Stimulated activated CD4-positive, alpha-beta T cell treated with anti-CD3 and anti-CD28 coated beads, Interleukin-2, amount 100 ng/mL, for 24 hours (primary cell): ENCODE data around the gene VOPP1.

ENCODE experiments used
- DNase-seq, 2 donors: peaks; one replicate each; pipeline ENCODE4 v3.0.0-alpha.2; 2020

Gene VOPP1

DNA sequence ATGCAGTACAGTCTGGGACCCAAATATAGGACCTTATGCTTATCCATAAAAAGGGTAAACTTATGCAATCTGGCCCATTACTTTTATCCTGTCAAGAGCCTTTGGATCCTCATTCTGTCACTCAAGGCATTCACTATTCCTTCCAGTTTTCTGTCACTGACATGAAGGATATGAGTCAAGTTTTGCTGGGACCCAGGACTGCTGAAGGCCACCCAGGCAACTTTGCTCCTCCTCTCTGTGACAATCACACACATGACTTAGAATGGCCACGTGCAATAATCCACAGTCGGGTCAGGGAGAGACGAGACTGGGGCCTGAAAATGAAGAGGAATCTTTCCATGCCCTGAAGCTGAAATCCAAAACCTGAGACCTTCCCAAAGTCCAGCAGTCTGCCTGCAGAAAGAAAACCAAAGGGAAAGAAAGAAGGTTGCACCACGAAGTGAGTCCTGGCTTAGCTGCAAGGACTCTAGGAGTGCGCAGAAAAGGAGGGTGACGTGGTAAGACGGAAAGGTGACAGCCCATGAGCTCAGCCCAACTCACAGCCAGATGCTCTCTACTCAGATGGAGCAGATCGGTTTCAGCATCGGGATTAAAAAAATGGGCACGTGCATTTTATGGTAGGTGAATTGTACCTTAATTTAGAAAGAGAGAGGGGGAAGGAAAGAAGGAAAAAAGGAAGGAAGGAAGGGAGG is 67.2 kb downstream of the VOPP1 start:
- DNase-seq = no peak

GRCh38 chr7:55504093-55504859 is 68.0 kb downstream of the VOPP1 start:
- no peak for DNase-seq

DNA sequence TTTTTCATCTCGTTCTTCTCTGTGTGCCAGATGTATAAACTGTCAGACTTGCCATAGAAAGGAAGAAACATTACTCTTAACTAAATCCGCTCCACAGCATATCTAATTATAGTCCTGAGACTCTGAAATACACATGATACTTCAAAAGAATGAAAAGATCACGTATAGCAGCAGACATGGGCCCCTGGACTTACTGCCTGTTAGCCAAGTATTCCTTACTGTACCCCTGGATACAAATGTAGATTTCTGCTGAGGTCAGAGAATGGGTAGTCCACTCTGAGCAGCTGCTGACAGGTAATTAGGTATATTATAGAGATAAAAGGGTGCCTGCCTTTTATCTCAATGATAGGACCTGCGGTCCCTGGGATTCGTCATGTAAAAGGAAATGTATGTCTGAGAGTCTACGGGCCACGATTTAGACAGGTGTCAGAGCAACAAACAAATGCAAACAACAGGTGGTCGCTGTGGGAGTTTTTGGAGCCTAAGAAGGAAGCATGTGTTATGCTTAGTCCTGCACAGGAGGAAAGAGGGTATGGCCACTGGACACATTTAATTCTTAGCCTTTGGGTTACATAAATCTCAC is 69.4 kb downstream of the VOPP1 start:
- no peak for DNase-seq

DNA sequence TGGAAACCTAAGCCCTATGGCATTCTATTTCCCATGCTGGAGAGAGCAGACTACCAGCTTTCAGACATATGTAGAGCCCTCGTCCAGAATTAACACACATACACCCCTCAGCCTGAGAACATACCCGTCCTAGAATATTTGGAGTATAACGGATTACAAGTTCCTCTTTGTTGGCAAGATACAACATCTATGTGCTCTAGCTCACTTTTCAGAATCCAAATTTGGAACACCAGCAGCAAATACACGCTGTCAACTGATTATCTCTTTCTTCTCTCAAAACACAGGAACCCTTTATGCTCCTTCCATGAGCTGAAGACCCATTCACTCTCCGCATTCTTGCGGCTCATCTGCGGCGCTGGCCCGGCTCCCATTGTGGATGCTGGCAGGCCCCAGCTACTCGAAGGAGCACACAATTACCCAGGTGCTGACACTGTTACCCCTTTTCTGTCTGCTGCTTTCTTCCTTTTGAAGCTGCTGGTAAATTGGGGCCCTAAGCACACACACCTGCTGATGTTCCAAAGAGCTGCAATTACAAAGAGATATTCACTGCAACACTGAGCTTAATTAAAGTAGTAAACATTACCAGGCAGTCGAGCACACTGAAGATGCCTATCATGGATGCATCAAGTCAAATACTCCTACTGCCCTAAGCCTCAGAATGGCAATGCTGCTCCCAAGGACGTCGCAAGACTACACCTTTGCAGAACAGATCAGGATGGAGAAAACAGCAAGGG is 70.0 kb downstream of the VOPP1 start:
- no peak for DNase-seq

DNA sequence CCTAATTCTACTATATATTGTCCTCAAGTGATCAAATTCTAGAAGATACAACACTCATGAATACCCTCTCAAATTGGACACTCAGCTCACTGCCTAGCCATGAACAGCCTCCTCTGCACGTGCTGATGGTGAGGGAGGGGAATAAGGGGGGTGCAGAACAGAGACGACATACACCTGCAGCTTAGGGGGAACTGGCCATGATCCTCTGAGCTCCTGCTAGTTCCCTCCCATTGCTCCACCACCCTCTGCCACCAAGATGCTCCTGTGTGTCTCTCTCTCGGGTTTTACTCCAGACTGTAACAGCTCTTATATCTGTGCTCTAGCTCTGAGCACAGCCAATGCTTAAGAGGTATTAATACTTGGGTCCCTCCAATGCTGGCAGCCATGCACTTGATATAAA is 70.7 kb downstream of the VOPP1 start:
- no peak for DNase-seq

DNA sequence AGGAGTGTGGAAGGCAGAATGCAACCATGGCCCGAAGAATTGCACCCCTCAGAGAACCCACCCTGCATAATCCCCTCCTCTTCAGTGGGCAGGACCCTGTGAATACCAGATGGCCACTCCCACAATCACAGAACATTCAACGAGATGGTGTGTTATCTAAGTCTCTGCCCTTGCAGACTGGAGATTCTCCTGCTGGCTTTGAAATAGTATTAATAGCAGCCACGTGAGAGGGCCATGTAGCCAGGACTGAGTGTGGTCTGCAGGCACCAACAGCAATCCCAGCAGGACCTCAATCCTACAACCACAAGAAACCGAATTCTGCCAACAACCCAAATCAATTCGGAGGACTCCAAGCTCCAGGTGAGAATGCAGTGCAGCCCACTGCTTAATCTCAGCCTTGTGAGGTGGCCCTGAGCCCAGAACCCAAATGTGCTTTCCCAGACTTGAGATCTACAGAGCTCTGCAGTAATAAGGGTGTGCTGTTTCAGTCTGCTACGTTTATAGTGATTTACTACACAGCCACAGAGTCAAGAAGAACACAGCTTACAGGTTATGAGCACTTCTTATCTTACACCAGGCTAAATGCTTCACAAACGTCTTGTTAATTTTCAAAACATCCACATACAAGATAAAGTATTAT is 72.1 kb downstream of the VOPP1 start:
- no peak for DNase-seq

GRCh38 chr7:55499591-55499990 is 72.7 kb downstream of the VOPP1 start:
- no peak for DNase-seq

DNA sequence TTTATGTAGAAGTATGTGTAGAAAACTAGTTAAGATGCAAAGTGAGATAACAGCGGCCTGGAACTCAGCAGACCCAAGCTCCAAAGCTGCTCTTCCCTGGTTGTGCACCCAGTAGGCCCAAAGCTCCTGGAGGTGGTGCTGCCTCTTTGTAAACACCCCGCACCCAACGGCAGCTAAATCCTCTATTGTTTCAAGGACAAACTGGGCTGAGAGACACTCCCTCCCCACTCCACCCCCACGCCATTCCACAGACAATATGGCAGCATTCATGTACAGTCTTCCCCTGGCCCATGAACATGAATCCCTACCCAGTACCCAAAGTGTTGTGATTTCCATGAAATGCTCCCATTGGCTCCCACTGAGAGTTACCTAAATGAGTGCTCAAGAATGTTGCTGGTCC is 73.5 kb downstream of the VOPP1 start:
- DNase-seq = no peak

- no peak for DNase-seq
Observed at GRCh38 chr7:55498142-55498541, 74.2 kb downstream of the VOPP1 start.

DNA sequence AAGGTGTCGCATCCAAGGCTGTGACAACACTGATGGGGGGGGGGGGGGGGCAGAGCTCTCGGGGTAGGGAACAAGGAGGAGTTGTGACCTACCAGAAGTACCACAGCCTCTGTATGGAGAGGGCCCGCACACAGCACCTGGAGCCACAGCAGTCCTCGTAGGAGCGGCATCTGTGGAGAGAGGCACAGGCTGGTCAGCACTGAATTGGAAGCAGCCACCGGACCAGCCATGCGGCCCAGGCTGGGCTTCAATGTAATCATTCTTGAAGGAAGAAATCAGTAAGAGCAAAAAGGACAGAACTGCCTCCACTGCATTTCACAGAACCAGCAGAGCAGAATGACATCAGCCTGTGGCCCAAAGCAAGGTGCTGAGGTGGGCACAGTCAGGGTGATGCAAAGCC is 74.8 kb downstream of the VOPP1 start:
- no peak for DNase-seq

GRCh38 chr7:55496906-55497305 is 75.4 kb downstream of the VOPP1 start:
- DNase-seq = no peak

DNA sequence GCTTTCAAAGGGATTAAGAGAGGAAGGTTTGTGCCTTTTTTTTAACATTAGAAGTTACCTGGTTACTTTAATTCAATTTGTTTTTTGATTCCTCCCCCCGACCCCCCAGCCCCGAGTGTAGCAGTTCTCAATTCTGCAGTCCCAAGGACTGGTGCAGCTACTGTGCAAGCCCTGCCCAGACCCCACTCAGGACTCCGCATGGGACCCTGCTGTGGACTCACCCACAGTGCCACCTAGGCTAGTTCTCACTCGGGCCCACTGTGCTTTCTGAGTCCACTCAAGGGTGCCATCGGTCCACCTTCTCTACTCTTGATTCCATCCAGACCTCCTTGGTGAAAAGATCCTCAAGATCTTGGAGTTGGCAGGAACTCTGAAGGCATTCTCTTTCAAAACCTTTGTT is 77.4 kb downstream of the VOPP1 start:
- no peak for DNase-seq

DNA sequence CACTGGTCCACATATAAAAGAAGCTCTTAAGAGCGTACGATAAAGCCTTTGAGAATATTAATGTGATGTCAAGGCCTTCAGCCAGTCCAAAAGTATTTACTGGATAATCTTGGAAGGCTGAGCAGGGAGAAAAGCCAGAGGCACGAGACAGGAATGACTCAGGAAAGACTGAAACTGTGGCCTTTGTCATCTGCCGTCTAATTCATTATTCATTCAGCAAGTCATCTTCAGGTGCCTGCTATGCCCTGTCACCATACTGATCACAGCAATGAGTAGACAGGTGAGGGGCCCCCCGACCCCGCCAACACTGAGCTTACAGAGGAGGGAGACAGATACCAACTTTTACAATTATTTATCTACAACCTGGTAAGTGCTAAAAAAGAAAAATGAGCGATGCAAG is 78.9 kb downstream of the VOPP1 start:
- no peak for DNase-seq

DNA sequence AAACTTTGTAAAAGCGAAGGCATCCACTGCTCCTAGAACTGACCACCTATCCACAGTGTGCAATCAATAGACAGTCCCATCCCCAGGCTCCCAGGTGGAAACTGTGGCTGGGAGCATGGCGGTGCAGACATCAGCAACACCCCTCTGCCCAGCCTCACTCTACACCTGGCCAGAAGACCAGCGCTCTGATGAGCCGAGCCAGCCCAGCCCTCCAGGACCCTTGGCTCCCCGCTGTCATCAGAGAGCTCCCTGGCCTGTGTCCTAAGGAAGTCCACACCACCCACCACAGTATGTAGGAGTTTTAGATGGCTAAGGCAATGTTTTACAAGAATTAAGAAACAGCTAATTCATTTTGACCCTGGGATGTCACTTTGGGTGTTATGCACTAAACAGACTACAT is 81.0 kb downstream of the VOPP1 start:
- DNase-seq = no peak

DNA sequence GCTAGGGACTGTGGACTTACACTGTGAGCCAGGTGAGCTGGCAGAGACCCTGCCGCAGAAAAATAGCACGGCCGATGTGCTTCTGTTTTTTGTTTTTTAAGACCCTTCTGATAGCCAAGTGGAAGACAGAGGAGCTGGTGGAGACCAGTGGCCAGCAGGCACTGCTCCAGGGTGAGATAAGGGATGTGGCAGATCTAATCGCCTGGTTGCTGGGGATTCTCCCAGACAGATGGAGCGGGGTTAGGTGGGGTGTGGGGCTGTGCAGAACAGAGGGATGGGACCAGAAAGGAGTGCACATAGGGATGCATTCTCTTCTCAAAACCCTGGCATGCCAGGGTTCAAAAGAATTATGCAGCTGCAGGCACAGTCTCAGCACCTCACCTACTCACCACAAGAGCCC is 82.2 kb downstream of the VOPP1 start:
- no peak for DNase-seq

DNA sequence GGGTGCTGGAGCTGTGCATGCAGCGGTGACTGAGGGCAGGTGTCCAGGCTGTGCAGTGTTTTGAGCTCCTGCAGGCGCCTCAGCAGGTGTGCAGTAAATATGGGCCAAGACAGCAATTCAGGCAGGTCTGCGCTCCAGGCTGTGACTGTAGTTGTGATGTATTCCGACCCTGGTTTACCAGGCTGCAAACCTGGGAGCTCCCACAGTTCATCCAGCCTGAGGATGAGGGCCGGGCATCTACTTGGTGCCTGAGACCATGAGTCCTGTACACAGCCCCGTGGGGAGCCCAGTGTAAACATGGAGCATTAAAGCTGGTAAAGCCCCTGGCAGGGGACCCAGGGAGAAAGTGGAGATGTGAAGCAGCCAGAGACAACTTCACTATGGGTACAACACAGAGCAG is 82.8 kb downstream of the VOPP1 start:
- no peak for DNase-seq

DNA sequence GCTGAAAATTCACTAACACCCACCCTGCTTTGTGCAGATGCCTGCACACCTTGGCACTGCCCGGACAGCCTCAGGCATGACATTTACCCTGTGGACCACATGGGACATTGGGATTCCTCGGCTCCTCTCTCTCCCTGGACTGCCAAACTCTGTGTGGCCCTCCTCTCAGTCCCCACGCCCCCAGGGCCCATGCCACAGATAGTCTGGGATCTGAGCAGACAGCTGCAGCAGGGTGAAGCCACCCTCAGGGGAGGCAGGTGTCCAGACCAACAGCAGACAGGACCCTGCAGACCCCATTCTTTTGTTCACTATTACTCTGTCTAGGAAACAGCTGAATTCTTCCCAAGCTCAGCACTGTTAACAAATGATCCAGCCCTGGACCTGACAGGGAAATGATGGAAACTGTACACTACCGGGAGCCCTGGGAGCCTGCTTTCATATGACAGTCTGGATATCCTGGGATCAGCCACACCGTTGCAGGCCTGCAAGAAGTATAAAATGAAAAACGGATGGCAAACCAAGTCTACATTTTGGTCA is 83.4 kb downstream of the VOPP1 start:
- DNase-seq = no peak

DNA sequence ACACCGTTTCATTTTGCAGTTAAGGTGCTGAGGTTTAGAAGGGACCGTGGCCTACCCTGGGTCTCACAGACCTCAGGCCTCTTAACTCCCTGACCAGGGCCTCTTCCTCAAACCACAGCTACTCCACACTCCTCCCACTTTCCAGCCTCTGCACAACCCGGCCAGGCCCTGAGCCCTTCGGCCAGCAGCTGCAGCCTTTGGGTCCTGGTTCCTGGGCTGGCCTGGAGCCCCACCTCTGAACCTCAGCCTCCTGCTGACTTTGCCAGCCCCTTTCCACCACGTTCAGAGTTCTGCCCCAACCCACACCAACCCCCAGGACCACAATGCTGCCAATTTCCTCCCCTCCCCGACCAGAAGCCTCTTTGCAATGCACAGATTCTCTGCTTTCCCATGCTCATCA is 84.1 kb downstream of the VOPP1 start:
- DNase-seq = no peak

- DNase-seq = no peak
Observed at GRCh38 chr7:55486991-55487390, 85.3 kb downstream of the VOPP1 start.

- no peak for DNase-seq
Observed at GRCh38 chr7:55486192-55486590, 86.1 kb downstream of the VOPP1 start.

DNA sequence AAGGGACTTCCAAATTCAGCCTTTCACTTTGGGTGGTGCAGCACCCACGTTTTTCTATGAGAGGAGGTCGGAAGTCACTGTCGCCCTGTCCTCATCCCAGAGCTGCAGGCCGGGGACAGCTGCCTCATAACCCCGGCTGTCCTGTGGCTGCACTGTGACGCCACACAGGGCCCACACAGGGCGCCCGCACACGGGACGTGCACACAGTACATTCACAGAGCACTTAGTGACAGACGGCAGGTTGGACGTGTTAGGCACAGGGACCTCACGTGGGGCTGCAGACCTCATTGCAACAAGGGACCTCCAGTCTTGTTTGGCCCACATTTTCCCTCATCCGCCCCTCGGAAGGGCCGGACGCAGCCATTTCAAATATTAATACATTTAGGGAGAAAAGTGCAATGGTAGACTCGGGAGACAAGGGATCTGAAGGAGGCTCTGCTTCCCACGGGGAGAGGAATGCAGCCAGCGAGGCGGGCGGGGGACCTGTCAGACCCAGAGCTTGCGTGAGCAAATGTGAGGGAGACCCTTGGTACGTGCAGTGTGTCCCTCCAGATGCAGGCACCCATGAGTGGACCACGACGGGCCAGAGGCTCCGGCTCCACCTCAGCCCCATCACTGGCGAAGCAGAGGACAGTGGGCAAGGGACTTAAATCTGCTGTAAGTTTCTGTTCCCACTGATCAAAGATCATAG is 86.7 kb downstream of the VOPP1 start:
- no peak for DNase-seq

DNA sequence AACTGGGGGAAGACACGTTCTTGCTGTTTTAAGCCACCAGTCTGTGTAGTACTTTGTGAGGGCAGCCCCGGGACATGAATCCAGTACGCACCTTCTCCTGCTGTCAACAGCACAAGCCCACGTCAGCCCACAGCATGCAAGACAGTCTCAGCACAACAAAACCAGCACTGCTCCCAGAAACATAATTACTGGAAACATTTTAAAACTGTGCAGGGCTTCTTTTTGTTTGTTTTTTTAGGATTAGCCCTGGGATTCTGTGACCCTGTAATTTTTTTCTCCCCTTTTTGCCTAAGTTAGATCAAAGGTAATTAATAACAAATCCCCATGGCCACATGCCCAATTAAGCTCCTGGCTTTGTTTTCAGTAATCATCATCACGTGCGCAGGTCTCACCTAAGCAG is 87.5 kb downstream of the VOPP1 start:
- no peak for DNase-seq
